GM21367 (cell line): ENCODE measurements around the gene HMGN3.
"Not testable (repeated sequence)": the region's sequence is repeated elsewhere in the genome, so short reads cannot be mapped to it uniquely, and the experiment has no call there.

Experiments
- ATAC-seq: cut with Tn5 transposase; IDR thresholded peaks from one replicate; pipeline ENCODE4 v1.9.1; 2021; ENCODE audit not compliant: unreplicated experiment

Gene HMGN3

DNA sequence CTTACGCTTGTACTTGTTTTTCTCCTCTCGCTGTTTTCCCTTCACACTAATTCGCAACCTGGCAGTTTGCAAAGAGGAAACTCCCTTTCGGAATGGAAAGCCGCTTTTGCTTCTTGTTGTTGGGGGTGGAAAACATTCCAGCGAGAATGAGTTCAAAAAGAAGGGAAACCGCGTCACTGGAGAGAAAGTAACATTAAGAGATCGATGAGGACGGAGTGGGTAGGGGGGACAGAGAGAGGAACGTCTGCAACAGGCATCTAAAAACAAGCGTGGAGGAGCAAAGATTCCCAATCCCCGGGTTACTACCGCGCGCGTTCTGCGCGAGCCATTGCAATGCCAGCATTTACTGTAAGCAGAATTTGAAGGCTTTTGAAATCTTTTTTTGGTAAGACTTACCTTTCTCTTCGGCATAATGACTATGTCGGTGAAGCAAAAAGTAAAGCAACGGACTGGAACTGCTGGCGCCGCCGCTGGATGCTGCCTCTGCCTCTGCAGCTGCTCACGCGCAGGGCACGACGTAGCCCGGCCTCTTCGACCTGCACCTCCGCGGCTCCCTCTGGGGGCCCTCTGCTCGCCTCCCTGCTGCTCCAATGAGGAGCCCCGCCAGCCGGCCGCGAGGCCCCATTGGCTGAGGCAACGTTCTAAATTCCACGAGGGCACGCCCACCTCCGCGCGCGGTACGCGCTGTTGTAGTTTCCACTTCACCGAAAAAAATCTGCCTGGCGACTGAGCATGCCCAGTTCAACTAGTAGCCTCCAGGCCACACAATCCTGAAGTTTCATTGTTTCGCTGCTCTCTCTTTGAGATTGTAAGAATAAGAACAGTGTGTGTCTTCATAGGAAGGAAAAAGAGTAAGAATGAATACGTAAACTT lies at the start of gene HMGN3:
Gene HMGN3, minus strand, starts transcription at position 533 of the 873 bp plus-strand sequence.
- peak; percentile 90 for ATAC-seq

DNA sequence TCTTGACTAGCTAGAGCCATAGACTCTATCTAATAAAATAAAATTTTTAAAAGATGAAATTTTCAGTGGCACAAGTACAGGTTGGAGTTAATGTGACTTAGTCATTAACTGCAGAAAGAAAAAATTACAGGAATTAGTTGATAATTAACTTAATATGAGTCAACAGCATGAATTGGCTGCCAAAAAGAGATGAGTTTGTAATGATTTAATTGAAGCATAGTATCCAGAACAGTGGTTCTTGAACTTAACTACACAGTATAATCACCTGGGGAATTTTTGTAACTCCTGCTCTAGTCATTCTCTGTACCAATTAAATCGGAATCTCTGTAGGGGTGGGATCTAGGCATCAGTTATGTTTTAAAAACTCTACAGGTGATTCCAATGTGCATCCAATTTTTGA lies 46.3 kb upstream of the HMGN3 start:
- no peak for ATAC-seq

DNA sequence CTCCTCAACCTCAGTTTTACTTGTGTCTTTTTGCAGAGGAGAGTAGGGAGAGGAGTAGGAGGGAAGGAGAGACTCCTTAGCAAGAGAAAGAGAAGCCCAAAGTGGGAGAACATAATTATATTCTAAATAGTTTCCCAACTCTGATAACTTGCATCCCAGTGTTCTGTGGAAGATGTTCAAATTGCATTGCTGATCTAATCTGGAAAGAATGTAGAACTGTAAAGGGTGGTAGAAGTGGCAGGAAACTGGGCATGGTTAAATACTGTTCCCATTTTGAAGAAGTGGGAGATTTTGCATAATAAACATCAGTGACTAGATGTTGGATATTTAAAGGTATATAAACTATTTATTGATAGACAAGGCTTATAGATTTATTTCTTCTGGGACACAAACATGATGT lies 42.6 kb upstream of the HMGN3 start:
- ATAC-seq: no peak

DNA sequence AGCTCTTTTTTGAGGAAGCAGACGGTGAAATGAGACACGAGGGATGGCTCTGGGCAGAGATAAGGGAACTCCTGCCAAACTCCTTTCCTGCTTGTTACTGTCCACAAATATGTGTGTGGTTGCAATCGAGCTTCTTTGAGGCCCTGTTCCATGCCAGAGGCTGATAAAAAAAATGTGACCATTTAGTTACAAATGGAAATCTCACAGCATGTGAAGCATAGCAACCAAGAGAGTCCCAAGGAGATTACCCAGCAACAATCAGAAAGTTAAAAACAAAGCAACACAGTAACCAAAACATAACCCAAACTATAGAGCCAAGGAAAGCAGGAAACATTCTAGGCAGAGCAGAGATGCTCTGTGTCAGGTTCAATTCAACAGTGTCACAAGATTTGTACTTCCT lies 35.4 kb upstream of the HMGN3 start:
- ATAC-seq: no peak

DNA sequence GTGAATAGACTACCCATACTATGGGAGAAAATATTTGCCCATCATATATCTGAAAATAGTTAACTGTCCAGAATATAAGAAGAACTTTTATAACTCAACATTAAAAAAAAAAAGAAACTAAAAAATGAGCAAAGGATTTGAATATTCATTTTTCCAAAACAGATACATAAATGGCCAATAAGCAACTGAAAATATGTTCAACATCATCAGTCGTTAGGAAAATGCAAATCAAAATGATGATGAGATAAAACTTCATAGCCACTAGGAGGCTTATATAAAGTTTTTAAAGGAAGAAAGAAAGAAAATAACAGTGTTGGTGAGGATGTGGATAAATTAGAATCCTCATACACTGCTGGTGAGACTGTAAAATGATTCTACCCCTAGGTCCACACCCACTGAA lies 32.6 kb upstream of the HMGN3 start:
- ATAC-seq: no peak

DNA sequence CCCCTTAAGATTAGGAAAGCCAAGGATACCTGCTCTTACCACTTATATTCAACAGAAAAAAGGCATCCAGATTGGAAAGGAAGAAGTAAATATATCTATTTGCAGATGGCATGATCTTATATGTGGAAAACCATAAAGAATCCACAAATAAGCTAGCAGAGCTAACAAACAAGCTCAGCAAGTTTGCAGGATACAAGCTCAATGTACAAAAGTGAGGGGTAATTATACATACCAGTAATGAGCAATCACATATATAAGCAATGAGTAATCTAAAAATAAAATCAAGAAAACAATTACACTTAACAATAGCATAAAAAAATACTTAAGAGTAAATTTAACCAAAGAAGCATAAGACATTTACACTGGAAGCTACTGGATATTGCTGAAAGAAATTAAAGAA lies 31.6 kb upstream of the HMGN3 start:
- ATAC-seq: no peak

DNA sequence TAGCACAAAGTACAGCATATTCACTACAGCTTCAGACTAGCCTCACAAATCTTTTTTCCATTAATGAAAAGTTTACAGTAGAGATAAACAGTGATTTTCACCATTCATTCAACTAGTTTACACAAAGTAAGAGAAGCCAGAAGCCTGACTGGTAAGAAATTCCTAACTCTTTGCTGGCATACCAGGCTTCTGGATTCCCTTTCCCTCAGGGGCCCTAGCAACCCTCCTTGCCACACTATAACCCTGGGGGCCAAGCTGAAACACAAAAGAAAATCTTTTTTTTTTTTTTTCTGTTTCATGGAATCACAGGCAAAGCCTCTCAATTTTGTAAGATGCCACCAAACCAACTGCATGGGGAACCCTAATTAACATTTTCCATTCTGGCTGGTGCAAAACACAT lies 28.9 kb upstream of the HMGN3 start:
- ATAC-seq: no peak

DNA sequence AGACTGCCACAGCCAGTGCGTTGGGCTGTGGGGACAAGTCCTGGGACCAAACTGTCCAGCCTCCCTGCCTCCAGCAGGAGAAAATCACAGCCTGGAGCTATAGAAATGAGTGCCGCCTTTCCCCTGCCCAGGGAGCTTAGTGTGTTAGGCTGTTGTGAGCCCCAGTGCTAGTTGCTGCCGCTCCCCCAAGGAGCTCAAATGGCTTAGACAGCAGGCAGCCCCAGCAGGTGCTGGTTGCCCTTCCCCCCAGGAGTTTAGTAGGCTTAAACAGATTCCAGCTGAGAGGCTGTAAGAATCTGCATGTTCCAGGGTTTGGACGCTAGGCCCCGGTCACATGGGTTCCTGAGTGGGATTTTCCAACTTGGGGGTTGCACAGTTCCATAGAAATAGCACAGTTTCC lies 27.2 kb upstream of the HMGN3 start:
- ATAC-seq: no peak

DNA sequence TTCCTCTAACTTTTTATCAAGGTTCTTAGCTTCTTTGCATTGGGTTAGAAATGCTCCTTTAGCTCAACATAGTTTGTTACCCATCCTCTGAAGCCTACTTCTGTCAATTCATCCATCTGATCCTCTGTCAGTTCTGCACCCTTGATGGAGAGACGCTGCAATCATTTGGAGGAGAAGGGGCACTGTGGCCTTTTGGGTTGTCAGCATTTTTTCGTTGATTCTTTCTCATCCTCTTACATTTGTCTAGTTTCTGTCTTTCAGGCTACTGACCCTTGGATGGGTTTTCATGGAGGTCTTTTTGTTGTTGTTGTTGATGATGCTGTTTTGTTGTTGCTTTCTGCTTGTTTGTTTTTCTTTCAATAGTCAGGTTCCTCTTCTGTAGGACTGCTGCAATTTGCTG lies 26.3 kb upstream of the HMGN3 start:
- no peak for ATAC-seq

DNA sequence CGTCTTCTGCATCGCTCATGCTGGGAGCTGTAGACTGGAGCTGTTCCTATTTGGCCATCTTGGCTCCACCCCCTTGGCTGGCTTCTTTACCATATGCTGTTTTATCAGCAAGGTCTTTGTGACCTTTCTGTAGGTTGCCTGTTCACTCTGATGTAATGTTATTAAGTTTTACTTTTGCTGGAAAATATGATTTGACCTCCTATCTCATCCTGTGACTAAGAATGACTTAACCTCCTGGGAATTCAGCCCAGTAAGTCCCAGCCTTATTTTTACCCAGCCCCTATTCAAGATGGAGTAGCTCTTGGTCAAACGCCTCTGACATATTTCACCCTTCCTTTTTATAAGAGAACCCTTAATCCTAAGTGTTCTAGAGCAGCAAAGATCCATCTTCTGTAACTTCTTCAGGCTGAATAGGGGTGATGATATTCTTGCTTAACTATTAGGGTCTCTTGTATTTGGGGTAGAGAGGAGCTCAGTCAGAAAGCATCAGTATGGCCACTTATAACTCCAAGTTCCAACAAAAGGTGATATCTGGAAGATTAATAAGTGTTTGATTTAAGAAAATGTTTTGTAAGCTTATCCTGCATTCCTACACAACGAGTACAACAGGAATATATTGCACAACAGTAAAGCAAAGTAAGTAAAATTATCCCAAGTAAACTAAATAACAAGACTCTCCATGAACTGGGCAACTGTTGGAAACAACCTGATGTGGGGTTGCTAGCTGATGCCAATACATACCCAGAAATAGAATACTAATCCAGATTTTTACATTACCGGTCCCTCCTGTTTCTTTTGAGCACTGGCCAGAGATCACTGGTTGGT lies 23.1 kb upstream of the HMGN3 start:
- ATAC-seq: no peak

DNA sequence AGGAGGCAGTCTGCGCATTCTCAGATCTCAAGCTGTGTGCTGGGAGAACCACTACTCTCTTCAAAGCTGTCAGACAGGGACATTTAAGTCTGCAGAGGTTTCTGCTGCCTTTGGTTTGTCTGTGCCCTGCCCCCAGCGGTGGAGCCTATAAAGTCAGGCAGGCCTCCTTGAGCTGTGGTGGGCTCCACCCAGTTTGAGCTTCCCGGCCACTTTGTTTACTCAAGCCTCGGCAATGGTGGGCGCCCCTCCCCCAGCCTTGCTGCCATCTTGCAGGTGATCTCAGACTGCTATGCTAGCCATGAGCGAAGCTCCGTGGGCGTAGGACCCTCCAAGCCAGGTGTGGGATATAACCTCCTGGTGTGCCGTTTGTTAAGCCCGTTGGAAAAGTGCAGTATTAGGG lies 22.3 kb upstream of the HMGN3 start:
- not testable (repeated sequence) for ATAC-seq

DNA sequence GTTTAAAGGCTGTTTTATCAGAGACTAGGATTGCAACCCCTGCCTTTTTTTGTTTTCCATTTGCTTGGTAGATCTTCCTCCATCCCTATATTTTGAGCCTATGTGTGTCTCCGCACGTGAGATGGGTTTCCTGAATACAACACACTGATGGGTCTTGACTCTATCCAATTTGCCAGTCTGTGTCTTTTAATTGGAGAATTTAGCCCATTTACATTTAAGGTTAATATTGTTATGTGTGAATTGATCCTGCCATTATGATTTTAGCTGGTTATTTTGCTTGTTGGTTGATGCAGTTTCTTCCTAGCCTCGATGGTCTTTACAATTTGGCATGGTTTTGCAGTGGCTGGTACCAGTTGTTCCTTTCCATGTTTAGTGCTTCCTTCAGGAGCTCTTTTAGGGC lies 20.6 kb upstream of the HMGN3 start:
- ATAC-seq: not testable (repeated sequence)

DNA sequence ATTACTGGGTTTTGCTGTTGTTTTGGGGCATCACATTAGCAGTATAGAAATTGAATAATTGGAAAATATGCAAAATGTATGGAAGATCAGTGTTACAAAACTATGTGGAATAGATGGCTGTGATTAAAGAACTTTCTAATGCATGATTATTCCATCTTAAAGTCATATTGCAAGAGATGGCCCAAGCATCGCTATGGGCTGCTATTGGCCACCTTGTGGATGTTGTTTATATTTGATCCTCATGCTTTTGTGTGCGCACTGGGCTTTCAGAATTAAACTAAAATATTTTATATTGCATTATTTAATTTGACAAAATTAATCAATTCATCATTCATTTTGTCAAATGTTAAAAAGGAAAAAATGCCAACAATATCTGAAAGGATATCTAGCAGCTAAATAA lies 16.1 kb upstream of the HMGN3 start:
- no peak for ATAC-seq

DNA sequence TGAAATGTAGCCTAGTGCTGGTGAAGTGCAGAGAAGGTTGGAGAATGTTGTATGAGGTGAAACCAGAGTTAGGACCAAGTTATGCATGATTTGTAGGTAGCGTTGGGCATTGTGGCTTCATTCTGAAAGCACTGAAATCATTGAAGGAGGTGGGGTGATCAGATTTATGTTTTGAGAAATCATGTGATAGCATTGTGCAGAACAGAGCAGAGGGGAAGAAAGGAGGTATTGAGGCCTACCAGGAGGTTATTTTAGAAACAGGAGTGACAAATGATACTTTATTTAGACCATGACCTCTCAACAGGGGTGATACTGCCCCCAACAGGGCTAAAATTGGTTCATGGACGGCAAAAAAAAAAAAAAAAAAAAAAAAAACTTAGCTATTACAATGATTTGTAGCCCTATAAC lies 15.6 kb upstream of the HMGN3 start:
- ATAC-seq: peak; percentile 79

DNA sequence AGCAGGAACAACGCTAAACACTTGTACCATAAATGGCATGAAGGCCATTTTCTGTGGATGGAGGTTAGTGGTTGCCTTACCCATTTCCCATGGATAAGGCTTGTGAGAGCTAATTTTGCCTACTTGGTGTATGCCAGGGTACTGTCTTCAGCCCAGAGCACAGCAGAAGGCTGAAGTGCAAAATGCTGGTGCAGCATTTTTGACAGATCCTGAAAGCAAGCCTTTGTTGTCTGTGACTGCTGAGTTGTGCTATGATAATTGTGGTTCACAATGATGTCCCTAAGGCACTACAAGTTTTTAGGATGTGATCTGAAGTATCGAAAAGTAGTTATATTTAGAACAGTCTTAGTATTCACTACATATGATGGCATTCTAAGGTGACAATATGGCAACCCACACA lies 14.7 kb upstream of the HMGN3 start:
- no peak for ATAC-seq

DNA sequence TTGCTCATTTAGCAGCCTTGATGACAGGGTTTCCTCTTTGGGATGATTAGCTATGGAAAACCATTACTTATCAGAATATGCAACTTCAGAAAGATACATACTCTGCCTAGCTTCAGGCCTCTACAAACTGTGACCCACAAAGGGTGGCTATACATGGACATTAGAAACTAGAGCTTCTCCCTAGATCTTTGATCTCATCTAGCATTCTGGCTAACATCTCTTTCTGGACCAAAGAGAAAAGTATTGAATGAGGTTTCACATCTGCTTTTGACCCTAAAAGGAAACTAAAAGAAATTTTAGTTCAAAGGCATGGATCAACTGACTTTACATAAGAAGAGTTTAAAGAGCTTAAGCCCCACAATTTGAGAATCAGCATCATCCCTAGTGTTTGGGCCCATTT lies 12.4 kb upstream of the HMGN3 start:
- ATAC-seq: peak; percentile 72

DNA sequence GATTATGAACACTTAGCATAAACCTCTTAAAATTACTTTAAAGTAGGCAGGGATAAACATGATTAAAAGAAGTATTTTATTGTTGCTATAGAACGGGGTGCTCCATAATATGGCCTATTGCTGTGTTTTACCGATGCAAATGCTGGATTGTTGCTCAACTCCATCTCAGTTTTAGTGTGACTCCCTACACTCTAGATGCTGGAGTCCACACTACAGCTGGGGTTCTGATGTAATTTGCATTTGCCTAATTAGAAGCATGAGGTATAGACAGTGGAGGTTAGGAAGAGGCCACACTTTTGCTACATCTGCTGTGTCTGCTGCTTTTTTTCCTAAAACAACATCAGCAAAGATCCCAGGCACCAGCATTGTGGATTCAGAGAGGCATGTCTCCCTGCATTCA lies 6.7 kb upstream of the HMGN3 start:
- ATAC-seq: no peak

DNA sequence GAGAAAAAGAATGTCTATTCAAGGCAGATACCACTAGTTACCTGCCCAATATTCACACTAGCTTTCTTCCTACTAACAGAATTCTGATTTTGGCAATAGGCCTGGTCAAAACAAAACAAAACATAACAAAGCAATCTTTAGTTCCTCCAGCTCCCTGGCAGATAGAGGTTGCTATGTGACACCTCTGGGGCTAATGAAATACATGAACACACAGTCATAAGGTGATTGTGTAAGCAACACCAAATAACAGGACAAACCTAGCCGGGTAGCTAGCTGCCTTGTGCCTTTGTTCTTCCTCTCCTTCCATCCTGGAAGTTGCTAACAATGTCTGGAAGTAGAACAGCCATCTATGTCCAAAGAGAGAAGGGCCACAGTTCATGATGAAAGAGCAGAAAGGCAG lies 6.0 kb upstream of the HMGN3 start:
- peak; percentile 33 for ATAC-seq

DNA sequence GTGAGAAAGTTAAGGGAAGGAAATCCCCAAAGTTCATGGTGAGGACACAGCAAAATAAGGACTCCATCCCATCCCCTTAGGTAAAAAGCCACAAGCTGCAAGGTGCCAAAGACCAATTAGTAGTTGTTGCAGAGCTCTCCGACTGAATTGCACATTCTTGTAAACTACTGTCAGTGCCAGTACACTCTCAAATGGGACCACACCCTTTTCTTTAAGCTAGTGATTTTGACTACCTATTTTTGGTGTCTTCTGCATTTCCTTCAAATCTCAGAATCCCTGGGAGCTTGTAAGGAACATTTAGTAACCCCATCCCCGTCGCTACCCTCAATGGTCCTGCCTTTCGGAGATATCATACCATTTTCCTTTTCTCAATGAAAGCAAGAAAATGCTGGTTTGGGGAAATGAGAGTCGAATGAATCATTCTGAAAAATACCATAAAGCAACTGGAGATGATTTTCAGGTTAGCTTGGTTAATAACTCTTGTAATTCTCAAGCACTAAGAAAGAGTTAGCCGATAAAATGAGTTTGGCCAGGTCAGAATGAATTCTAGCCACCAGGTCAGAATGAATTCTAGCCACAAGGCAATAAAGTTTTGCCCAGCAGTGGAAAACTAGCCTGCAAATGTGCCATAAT lies 5.2 kb upstream of the HMGN3 start:
- ATAC-seq: peak; percentile 64

DNA sequence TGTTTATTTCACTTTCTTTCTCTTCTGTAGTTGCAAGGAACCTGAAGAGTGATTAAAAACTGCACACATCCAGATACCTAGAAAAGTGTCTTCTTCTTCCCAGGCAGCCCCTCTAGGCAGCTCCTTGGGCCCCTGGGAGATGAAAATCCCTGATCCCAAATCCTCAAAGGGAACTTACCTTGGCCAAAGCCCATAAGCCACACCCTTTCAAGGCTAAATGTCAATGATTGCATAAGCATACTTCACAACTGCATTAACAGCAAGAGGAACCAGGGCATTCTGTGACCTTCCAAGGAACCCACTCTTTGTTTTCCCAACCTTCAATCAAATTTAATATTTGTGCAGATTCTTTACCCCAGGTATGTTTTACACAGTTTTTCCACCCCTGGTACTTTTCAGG lies 4.4 kb upstream of the HMGN3 start:
- no peak for ATAC-seq

DNA sequence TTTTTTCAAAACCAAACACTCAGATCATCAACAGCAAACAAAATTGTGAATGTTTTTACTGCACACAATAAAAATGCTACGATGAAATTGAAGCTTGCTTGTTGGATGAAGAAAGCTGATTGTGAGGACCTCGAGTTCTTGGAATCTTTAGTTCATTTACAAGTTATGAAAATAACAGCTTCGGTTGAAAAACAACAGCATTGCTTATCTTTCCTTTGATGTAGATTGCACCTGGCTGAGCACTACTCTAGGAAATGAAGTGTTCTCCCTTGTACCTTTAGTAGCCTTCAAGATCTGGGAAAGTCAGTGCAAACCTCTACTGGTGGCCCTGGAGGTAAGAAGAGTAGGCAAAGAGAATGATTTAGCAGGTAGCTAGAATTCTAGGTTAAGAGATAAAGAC lies 2.2 kb upstream of the HMGN3 start:
- ATAC-seq: no peak
